GM21619 (cell line): ENCODE data around the gene GUCY1B1.
A peak's percentile ranks its signal among the peaks of the same experiment; 100 is the strongest.
"Not testable (repeated sequence)": the region's sequence is repeated elsewhere in the genome, so short reads cannot be mapped to it uniquely, and the experiment has no call there.

Experiments used
- ATAC-seq: cut with Tn5 transposase; IDR thresholded peaks from one replicate; pipeline ENCODE4 v1.9.1; 2021; ENCODE audit not compliant: unreplicated experiment

Gene GUCY1B1

DNA sequence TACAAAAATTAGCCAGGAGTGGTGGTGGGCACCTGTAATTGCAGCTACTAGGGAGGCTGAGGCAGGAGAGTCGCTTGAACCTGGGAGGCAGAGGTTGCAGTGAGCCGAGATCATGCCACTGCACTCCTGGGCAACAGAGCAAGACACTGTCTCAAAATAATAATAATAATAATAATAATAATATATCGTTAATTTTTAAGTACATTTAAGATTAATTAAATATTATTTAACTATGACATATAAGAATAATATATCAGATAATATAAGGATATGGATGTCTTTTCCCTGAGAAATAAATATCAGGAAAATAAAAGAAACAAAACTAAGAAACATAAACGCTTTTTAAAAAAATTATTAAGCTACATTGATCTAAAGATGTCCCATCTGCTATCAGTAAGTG is 38.8 kb downstream of the GUCY1B1 start:
- ATAC-seq: not testable (repeated sequence)

DNA sequence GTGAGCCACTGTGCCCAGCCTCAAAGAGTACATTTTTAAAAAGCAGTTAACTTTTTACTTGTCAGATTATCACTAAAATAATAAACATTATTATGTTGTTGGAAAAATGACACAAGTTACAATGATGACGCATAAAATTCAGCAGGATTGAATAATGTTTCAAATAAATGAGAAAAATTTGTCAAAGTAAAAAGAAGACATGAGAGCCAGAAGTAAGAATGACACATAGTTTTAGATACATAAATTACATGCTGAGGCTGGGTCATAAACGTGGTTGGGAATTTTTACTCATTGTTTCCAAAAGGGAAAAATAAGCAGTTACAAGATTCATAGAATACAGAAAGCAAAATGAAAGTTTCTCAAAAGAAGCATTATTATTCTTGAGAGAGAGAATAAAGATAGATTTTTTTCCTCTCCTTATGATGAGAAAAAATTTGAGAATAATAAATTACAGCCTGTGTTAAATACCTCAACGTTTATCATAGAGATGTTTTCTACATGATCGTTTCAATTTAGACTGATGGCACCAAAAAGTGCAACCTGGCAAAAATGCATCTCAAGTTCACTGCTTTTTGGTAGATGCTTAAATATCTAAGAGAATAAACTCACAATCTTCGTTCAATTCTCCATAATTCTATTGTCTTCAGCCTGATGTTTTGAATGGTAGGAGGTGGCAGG is 40.4 kb downstream of the GUCY1B1 start:
- ATAC-seq: no peak

DNA sequence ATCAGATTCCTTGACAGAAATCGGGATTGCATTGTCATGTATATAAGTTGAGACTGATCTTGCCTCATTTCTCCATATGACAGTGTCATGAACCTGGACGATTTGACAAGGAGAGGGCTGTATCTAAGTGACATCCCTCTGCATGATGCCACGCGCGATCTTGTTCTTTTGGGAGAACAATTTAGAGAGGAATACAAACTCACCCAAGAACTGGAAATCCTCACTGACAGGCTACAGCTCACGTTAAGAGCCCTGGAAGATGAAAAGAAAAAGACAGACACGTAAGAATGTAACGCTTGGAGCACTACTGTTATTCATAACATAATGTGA is 40.9 kb downstream of the GUCY1B1 start:
- ATAC-seq: no peak

DNA sequence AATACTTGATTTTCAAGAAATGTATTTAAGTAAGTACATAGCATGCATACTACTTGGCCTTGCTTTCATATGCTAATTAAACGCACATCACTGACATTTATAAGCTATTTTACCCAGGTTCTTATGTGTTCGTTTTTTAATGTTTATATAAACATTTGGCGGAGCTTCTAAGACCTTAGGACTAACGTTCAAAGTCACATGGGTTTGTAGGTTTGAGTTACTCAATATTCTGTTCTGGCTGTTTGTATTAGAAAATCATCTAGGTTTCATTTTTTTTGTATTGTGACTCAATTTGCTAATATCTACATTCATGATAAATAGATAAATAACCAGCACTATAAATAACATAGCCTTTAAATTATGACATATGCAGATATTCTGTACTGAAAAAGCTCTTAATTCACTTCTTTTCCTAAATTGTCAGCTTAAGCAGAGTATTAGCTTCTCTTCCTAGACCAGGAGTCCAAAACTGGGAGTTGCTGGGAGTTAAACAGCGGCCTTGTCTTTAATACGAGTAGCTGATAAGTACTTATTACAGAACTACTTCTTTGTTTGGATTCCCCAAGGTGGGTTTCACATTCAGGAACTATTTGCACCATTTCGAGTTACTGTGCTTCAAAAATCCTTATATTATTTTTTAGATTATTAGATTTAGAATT is 42.0 kb downstream of the GUCY1B1 start:
- no peak for ATAC-seq

DNA sequence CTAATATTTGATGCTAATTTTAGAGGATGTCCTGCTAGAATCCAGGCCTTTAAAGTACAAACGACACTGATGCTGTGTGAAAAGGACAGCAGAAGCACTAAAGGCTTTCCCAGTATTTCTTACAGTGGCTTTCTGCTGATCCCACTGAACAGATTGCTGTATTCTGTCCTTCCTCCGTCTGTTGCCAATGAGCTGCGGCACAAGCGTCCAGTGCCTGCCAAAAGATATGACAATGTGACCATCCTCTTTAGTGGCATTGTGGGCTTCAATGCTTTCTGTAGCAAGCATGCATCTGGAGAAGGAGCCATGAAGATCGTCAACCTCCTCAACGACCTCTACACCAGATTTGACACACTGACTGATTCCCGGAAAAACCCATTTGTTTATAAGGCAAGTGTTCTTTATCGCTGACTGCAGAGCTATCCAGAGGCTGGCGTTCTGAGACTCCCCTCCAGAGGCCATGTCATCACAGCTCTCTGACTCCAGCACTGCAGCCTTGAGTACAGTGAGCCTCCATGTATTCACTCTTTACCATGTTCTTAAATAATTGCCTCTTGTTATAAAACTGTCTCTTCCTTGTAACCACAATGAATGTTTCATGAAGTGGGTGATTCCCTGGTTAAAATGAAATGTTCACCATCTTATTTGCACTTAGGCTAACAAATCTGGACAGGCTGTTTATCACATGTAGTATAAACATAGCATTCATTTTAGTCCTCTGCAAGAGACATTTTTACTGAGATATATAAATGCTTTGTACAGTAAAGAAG is 43.6 kb downstream of the GUCY1B1 start:
- ATAC-seq: no peak

DNA sequence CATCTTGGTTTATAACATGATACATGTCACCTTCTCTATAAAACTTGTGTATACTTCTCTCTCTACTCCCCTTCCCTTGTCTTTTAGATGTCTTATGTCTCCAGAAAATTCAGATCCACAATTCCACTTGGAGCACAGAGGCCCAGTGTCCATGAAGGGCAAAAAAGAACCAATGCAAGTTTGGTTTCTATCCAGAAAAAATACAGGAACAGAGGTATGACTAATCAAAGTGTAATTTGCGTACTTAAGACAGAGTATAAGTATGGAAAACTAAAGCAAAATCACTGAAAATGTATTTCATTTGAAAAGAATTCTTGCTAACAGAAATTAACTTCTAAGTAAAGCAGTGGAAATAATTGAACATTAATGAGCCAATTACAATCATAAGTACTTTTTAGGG is 46.2 kb downstream of the GUCY1B1 start:
- ATAC-seq: no peak

DNA sequence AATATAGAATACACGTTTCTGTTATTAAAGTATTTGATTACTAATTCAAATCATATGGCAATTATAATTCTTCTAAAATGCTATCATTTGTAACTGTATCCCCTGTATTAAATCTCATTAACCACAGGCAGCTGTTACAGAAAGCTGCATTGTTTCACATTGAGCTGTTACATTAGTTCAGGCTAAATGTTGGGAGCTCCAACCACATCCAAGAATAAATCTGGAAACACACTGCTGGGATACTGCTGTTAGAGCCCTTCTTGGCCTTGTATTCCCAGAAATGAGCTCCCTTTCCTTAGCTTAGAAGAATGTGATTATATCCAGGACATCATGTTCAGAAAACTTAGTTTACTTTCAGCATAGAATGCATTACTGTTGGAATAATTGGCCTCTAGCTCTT is 48.2 kb downstream of the GUCY1B1 start:
- ATAC-seq: no peak

DNA sequence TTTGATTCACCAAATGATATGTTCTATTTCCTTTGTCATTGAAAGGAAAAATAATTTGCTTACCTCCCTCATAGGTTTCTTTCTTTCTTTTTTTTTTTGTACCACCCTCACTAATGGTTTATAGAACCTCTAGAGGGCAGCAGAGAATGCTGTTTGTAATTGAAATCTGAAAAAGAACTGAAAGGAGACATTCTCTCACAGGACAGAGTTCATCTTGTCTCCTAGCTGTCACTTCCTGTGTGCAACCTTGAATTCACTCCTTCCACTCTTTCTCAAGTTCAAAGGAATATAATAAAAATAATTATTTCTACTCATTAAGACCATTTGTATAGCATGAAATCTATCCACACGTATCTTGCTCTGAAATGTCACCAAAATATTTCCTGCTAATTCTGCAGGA is 51.0 kb downstream of the GUCY1B1 start:
- ATAC-seq: peak; percentile 99

DNA sequence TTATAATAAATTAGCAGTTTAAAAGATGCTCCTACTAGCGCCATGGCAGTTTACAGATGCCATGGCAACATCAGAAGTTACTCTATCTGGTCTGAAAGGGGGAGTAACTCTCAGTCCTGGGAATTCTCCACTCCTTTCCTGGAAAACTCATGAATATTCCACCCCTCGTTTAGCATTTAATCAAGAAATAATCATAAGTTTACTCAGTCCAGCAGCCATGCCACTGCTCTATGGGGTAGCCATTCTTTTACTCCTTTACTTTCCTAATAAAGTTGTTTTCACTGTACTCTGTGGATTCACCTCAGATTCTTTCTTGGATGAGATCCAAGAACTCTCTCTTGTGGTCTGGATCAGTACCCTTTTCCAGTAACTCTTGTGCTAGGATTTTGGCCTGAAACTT is 52.3 kb downstream of the GUCY1B1 start:
- no peak for ATAC-seq

DNA sequence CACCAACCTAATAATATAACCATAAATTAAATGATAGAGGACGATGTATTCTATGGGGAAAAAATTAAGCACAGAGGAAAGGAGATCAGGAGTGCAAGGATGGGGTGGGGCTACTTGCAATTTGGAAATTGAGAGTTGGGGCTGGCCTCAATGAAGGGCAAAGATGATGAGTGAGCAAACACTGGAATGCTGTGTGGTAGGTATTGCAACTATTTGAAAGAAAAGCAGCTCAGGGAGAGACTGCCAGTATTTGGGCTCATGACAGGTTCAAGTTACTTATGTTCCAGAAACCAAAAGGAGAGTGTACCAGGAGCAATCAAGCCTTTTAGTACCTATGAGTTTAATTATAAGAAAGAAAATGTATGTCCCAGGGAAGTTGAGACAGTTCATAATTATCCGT is 59.8 kb downstream of the GUCY1B1 start:
- ATAC-seq: no peak

DNA sequence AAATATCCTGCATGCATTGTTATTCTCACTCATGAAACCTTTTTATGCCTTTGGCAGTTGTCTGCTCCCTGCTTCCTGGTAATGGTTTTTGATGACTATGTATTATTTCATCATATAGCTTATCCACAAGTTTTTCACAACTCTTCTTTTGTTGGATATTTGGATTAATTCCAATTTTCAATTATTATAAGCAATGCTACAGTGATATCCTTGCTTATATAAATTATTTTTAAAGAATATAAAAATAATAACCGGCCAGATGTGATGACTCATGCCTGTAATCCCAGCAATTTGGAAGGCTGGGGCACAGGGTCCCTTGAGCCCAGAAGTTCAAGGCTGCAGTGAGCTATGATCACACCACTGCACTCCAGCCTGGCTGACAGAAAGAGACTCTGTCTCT is 60.2 kb downstream of the GUCY1B1 start:
- no peak for ATAC-seq

DNA sequence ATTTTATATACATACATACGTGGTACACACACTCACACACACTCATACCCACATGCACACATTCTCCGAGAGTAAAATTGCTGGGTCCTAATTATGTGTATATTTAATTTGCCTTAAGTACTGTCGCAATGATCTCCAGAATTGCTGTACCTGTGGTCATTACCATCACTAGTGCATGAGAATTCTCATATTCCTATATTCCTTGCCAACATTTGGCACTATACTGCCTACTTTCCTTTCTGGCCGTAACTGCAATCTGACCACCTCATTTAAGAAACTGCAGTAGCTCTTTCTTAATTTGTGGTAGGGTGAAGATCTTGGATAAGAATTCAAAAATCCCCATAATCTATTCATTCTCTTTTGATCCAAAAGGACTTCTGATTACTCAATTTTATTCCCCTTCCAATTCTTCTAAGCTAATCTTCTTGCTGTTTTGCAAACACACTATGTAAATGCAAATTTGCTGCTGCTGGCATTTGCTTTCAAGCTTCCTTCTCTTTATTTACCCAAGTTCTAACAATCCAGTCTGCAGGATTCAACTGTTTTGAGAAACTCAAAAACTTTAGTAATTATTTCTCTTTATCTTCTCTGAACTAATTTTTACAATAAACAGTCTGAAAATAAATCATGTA is 62.2 kb downstream of the GUCY1B1 start:
- ATAC-seq: no peak

DNA sequence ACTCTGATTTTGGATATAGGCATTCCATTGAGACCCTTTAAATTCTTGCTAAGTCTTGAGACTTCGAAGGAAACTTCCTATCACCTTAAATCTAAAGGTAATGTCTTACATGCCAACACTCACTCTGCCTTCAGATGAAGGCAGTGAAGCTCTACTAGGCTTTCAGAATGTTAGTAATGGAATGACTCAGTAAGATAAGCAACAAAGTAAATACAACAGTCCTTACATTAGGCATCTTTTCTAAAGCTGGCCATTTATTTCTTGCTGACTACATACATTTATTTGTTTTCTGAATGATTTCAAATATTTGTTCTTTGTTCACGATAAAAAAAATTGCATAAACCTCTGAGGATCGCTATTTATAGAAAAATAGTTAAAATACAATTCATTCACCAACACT is 63.8 kb downstream of the GUCY1B1 start:
- ATAC-seq: no peak

DNA sequence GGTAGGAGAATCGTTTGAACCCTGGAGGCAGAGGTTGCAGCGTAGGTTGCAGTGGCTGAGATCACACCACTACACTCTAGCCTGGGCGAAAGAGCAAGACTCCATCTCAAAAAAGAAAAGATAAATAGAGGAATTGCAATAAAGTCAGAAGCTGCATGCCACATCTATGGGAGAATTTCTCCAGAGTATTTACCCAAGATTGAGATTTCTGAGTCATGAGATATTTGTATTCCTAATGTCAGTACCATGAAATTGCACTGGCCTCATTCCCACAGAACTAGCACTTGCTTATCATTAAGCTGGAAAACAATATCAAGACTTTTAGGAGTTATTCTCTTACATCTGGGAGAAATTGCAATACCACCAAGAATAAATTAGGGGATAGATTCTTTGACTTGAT is 69.8 kb downstream of the GUCY1B1 start:
- no peak for ATAC-seq

DNA sequence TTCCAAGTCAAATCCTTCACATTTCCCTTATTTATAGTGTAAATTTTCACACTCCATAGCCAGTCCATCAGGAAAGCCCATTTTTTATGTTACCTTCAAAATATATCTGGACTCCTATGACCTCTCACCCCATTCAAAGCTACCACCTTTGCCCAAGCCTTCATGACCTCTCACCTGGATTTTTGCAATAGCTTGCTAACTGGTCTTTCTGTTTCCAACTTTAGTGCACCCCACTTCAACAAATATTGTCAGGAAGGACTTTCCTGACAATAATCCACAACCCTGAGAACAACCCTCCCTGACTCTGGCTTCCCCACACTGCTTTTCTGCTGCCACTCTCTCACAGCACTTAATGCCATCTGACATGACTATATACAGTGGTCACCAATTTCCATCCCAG is 73.8 kb downstream of the GUCY1B1 start:
- ATAC-seq: no peak

DNA sequence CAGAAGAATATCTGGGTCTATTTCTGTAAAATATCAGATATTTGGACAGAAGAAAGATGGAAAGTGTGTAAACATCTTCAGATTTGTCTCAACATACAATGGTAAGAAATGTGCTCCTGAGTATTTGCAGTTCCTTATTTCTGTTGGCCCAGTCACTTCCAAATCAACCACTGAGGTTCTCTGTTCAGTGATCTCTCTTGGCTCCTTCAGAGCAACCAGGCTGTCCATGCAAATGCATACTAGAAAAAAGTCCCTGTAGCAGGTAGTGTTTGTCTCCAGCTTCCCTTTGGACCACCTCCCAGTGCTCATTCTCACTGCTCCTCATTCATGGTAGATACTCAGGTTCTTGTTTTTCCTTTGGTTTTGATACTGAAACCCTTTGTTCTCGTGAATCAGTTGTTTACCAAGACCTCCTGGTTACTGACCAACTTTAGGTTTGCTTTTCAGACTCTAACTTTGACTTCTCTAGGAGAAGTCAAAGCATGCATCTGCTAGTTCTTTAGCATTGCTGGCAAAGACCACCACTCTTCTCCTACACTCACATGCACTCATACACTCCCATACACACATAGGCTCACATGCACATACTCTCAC is 78.5 kb downstream of the GUCY1B1 start:
- peak; percentile 57 for ATAC-seq

DNA sequence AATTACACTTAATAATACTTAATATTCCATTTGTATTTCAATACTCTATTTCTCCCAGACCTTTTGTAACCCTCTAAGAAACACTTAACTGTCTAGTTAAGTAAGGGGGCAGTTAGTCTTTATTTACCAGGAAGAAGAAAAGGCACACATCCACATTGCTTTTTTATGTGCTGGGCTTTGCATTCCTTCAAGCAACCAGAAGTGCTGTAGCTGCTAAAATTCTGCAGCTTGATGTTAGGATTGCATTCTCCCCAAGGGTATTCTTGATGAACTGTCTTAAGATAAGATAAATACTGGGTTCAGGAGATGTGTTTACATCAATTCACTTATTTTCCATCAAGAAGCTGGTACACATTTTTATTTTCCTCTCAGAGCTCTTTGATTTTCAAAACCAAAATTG is 83.3 kb downstream of the GUCY1B1 start:
- ATAC-seq: no peak

DNA sequence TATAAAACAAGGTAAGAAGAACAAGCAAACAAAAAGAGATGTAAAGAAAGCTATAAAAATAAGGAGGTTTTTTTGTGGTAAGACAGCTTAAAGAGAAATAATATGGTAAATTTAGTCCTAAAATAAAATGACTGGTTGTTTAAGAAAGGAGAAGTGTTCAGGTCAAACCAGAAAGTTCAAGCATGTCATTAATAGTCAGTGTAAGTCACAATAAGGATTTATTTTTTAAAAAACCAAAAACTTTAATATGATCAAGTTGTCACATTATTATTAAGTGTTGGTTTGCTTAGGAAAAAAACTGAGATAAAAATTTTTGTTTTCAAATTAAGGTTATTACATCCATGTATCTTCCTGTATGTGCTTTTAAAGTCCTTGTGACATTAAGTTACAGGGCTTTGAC is 88.1 kb downstream of the GUCY1B1 start:
- no peak for ATAC-seq

DNA sequence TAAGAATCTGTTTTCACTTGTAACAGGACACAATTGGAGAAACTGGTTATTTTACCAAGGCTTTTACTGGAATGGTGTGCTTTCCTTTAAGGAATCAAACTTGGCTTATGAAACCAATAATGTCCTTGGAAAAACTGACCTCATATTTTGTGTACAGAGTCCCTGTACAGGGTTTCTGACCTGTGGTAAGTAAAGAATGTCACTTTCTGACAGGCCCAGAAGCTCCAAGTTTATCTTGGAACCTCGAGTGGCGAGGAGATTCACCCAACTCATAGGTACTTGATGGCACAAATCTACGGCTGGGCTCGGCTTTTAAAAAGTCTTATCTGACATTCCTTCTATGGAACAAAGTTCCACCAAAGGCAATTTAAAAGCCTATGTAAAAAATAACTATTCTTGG is 90.2 kb downstream of the GUCY1B1 start:
- no peak for ATAC-seq

DNA sequence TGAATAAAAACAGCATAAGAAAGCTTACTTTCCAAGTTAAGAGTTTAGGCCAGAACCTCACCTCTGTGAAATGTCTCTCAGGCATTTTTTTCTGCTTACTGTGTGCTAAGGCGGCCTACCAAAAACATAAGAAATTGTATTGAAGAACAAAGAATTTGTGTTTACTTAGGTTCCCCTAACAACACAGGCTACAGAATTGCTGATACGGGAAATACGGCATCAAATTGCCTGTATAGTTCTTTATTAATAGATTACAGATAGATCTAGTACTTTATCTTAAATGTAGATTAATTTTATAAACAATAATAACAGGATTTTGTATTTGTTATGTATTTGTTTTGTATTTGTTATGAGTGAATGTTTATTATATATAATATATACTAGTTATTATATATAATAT is 94.4 kb downstream of the GUCY1B1 start:
- ATAC-seq: no peak

DNA sequence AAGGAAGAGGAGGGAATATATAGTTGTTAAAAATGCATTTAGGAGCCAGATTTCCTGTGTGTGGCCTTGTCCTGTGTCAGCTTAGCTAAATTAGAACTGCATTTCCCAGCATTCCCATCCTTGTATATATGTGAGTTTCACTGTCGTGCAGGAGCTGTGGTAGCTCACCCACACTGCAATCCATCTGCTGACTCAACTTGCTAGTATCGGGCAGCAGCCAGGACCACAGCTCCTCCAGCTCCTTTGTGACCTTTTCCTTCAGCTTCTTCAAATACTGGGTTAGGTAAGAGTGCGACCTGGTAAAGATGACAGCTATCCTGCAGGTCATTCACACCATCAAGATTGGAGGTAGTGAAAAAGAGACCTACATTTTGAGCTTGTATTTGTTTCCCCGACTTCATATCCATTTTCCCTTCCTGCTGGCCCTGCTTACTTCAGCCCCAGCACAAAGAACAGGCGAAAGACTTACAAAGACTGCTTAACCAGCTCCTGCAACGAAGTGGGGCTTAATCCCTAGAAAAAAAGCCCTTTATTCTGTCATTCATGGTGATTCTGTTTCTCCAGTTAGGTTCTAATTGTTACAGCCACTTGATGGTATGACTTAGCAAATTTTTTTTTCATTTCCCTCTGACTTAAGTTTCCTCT is 95.9 kb downstream of the GUCY1B1 start:
- ATAC-seq: no peak
